ENCODE results near the gene DDN.

The DDN gene

DNA sequence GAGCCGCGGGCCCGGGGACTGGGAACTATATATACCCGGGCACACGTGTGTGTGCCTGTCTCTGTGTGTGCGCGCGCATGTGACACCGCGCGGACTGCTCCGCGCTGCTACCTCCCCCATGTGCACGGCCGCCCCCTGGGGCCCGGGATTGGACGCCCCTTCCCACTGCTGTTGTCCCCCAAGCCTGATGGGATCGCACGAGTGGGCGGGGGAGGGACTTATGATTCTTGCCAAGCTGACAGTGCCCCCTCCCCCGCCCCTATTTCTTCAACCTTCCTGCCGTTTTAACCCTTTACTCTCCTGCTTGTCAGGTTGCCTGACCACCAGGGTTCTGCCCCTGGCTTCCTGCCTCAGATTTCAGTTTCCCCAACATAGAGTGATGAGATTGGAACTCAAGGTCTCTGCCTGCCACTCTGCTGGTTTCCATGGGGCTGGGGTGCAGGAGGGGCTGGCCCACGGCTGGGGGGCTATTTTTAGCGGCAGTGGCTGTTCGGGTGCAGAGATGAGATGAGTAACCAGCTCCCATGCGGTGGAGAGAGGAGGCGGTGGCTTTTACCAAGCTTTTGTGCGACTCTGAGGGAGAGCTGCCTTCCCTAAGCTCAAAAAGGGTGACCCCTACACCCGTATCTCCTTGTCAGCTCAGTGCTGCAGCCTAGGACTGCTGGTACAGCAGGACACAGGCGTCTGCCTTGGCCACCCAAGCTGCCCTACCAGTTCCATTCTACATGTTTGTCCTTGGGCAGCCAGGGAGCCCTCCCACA is at the start of gene DDN:
DDN (minus strand) TSS at position 5 of the 761 bp plus-strand sequence. CDS start 88 bp downstream, outside the sequence.
- DNase-seq (ENCODE audit: low spot score): peak; percentile 58

DNA sequence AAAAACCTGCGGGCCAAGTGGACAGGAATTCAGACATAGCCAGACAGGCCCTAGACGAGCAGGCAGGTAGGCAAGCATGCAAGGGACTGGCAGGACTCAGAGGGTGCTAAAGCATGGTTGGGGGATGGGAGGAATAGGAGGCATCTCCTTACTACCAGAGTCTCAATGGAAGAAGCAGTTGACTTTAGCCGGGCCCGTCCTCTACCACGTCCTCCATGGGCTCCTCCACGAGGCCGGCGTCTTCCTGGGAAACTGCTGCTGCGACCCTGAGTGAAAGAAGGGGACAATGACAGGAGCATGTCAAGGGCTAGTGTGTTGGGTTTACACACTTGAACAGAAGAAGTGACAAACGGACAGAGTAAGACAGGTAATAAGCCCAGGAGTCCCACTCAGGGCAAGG is 49.8 kb upstream of the DDN start:
- DNase-seq (ENCODE audit: low spot score): no peak

DNA sequence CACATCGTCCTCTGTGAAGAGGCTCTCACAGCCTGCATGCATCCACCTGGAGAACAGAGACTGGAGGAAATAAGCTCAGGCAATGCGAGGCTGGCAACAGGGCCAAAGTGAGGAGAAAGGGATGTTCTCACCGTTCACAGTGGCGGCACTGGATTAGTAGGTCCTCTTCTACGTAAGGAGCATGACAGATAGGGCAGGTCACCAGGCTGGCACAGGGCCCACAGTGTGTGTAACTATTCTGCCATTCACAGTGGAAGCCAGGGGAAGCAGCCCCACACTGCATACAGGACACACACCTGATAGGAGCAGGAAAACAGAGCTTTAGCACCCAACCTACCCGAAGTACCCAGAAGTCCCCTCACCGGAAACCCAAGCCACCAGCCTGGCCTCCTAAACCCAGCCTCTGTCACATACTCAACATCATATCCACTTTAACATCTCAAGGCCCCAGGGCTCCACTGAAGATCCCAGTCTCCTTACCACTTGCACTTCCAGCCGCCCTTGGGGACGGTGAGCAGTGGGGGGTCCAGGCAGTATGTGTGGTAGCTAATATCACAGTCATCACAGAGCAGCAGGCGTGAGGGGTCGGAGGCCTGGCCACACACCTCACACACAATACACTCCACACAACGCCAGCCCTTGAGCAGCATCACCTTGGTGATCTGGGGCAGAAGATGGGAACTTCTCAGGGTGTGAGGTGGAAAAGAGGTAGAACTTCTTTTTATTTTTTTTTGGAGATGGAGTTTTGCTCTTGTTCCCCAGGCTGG is 47.1 kb upstream of the DDN start:
- DNase-seq (ENCODE audit: low spot score): no peak

DNA sequence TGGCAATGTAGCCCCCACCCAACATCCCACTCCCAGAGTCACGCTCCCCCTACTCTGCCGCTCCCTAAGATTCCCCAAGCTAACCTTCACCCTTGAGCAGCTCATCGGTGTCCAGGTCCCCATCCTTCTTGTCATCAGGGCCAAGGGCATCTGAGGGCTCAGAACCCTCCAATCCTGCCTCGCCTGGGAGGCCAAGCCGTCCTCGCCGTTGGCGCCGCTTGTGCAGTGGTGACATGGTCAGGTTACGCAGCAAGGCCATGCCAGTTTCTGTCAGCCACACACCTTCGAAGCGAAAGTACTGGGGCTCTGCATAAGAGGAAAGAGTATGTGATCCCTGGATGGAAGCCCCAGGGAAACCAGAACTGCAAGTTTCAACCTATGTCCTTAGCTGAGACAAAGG is 45.5 kb upstream of the DDN start:
- no peak for DNase-seq (ENCODE audit: low spot score)

DNA sequence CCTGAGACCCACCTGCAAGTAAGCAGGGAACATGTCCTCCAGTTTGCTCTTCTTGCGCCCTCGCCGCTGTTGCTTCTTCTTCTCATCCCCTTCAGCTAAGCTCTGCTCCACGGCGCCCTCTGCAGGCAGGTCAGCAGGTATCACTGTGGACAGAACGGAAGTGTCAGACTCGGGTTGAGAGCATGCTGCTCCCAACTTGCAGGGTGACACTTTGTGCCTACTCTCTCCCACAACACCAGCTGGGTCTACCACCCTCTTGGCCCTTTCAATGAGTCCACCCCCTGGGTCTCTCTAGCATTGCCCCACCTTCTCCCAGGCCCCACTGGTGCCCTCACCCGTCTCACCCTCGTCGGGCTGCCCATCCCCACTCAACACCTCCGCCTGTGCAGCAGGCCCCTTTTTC is 44.7 kb upstream of the DDN start:
- DNase-seq (ENCODE audit: low spot score): peak; percentile 69

DNA sequence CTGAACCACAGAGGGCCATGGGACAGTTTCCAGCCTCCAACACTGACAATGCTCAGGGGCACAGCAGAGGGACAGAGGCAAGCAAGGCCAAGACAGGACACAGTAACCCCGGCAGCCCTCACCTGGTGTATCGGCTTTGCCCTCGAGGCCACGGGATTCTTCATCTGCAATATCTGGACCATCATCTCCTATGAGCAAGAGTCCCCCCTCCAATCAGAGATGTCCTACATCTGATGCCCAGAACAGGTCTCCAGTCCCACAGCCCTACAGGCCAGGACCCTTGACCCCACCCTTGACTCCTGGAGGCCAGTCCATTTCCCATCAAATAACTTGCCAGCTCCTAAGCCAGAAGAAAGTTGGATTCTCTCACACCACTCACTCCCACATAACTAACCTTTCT is 44.1 kb upstream of the DDN start:
- DNase-seq (ENCODE audit: low spot score): no peak

DNA sequence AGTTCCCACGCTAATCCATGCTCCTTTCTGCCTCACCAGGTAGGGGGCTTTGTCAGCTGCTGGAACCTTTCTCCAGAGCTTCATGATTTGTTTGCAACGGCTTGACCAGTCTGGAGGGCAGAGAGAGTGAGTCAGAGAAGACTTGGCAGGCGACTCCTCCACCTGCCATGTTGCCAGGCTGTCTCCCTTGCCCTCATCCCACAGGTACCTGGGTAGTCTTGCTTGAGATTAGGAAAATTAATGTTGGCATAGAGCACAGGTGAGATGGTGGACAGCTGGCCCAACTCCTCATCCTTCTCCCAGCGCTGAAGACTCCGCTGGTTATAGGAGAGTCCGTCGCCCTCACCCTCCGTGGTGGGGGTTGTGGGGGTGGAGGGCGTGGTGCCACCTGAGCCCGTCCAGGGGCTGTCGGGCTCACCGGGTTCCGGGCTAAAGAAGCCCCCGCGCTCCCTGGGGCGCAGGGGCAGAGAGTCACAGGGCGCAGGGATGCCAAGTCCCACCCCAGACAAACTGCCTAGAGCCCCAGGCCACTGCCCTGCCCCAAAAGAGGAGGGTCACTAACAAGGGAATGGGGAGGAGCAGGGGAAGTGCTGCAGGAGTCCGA is 42.8 kb upstream of the DDN start:
- no peak for DNase-seq (ENCODE audit: low spot score)

DNA sequence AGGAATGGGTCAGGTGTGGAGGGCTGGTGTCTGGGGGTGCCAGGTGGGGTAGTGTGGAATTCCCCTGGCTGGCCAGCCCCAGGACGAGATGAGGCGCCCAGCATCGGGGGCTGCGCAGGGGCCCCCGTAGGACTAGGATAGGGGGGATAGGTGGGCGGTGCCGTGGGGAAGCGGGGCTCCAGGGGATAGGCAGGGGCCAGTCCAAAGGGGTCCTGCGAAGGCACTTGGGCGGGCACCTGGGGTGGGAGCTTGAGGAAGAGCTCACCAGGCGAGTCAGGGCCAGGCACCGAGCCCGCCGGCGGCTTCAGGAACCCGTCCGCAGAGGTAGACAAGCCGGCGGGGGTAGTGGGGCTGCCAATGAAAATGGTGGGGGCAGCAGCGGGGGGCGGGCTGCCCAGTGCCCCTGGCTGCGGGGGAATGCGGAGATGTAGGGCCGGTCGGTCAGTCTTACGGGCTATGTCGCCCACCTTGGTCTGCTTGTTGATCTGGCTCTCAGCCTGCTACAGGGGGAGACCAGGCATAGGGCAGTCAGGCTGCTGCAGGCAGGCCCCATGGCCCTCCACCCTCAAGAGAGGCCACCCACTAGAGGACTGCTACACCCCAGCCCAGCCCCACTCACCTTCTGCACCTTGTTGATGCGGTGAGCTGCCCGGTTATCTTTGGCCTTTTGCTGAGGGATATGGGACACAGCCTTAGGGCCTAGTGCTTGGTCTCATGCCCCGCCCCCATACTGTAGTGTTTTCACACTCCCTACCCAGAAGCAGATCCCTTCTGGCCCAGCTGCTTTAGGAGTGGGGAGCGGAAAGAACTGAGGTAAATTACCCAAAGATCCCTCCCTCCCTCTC is 42.1 kb upstream of the DDN start:
- DNase-seq (ENCODE audit: low spot score): no peak

DNA sequence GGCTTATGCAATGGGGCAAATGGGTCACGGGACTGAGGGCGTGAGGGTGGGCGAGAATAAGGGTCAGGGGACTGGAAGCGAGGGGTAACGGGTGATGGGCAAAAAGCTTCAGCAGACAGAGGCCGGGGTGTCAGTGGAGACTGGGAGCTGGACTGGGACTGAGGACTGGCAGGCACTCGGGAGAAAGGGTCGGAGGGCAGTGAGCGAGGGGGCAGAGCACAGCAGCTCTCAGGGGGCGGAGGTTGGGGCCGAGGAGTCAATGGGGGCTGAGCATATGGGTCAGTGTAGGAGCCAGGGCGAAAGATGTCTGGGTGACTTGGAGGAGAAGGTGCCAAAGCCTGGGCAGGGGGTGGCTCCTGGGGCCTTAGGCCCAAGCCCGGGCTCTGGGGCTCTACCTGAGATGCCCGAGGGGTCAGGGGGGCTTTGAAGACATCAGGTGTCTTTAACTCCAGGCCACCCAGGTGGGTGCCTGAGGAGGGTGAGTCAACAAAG is 41.2 kb upstream of the DDN start:
- DNase-seq (ENCODE audit: low spot score): no peak

DNA sequence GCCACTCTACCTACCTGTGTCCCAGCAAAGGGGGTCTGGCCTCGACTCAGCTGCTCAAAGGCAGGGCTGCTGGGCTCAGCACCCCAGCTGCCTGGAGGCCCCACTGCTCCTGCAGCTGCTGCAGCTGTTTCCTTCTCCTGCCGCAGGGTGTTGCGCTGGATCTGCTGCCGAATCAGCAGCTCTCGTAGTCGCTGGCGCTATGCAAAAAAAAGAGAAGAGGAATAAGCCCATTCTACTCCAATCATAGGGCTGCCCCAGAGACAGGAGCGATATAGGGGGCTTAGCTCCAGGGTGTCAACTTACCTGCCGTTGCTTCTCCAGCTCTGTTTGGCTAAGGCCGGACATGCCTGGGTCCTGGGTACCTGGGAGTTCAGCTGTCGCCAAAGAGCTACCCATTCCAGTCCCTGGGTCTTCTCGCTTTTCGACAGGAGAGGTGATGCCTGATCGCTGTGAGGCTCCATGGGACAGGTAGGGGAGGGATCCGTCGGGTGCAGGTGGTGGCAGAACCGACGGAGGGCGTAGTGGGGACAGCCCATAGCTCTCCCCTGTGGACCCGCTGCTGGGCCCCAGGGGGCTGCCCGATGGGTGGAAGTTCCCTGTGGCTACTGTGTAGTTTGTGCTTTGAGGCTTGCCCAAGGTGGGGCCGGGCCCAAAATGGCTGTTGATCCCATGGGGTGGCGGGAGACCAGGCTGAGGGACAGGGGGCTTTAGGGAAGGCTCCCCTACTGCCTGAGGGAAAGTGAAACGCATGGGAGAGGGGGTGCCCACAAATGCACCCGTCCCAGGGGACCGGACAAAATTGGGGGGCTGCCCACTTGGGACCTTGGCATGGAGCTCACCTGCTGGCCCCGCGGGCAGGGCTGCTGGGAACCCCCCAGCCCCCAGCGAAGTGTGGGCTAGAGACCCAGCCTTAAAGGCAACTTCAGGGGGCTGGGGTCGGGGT is 40.5 kb upstream of the DDN start:
- DNase-seq (ENCODE audit: low spot score): no peak

DNA sequence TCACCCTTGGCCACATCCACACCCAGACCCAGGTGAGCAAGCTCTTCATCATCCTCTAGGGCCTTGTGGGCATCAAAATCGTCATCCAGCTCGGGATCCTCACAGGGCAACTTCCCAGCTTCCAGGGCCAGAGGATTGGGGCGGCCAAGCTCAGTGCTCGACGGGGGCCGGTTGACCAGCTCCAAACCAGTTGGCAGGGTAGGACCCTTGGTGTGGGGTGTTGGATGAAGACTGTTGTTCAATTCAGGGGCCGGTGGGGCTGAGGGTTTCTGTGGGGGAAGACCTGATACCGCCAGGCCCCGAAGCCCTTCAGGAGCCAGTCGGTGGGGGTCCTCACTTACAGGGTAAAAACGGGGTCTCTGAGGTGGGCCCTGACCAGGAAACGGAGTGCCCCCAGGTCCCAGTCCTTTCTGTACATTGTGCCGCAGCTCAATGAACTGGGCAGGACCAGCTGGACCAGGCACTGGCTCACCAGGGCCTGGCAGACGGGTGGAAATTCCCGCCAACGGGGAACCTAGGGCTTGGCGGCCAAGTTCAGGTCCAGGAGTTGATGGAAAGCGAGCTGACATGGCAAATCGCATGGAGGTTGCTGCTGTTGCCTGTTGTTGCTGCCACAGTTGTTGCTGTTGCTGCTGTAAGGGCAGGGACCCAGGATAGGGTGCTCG is 39.2 kb upstream of the DDN start:
- no peak for DNase-seq (ENCODE audit: low spot score)

DNA sequence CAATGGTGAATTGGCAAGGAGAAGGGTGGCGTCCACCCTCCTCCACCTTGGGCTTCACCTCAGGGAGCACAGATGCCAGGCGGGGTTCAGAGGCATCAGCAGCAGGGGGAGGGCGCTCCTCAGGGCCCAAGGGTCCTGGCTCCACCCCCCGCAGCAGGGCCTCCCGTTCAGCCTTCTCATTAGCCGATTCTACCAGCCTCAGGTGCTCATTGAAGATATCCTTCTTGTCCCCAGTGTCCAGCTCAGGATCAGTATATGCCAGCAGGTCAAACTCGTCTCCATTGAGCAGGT is 38.7 kb upstream of the DDN start:
- DNase-seq (ENCODE audit: low spot score): no peak

DNA sequence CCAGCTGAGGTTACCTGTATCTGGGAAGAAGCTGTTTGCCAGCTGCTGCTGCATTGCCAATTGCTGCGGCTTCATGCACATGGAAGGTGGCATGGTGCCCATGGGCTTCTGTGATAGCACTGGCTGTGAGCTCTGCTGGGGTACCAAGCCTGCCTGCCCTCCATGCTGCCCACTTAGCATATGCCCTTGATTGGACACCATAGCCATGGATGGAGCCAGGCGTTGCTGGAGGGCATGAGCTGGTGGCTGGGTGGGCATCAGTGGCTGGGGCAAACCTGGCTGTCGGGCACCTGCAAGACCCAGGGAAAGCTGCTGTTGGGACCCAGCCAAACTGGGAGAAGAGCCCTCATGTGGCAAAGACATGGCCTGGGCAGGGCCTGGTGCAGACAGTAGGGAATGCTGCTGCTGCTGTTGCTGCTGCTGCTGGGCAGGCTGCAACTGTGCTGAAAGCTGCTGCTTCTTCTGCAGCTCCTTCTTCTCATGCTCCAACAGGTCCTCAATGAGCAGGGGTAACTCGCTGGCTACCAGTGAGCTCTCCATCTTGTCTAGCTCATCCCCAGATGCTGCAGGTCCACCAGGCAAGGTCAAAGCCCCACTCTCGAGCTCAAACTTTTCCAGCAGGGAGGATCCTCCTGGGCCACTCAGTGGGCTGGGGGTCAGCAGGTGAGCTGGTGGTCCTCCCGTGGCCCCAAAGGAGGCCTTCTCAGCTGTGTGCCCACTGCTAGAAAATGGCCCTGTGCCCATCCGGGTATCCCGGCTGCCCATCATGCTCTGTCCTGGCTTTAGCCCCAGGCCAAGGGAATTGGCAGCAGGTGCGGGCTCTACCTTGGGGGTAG is 38.2 kb upstream of the DDN start:
- no peak for DNase-seq (ENCODE audit: low spot score)

DNA sequence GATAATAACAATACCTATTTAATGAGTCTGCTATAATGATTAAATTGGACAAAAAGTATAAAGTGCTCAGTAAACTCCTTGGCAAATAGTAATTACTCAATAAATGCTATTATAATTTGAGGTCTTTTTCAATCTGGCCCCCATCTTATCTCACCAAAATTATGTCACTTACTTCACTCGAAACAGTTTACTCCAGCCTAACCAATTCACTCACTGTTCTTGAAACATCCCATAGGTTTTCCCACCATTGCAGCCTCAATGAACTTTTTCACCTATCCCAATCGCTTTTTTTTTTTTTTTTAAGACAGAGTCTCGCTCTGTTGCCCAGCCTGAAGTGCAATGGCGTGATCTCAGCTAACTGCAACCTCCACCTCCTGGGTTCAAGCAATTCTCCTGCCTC is 36.9 kb upstream of the DDN start:
- DNase-seq (ENCODE audit: low spot score): no peak

DNA sequence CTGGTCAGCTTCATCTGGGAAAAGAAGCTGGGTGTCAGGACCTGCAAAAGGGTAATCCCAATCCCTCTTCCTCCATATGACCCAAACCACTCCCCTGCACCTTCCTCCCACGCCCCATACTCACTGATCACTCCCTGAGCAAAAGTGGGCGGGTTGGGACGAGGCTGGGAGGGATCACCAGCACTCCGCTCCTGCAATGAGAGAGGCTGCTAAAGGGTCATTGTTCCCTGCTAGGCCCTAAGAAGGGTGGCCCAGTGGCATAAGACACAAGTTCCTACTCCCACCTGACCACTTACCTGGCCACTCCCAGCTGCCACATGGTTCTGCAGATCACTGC is 35.1 kb upstream of the DDN start:
- no peak for DNase-seq (ENCODE audit: low spot score)

DNA sequence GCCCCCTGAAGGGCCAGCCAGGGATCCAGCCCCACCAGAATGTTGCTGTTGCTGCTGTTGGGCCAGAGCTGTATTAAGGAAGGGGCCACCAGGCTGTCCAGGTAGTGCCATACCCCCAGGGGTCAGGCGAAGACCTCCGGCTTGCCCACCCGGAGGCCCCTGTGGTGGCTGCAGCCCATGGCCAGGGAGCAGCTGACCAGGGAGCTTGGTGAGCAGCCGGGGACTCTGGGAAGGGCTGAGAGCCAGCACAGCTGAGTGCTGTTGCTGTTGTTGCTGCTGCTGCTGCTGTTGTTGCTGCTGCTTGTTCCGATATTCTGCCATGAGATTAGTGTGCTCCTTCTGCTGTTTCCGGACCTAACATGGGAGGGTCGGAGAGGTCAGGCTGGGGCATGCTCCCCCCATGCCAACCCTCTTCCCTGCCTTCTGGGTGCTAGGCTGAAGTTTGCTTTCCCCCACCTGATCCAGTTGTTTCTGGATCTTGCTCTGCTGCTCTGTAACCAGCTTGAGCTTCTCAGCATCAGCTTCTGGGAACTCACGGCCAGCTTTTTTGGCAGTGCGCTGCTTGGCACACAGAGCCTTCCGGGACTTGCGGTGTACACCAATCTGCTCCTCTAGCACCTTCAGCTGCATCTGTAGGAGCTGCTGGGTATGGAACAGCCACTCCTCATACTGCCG is 34.6 kb upstream of the DDN start:
- no peak for DNase-seq (ENCODE audit: low spot score)

DNA sequence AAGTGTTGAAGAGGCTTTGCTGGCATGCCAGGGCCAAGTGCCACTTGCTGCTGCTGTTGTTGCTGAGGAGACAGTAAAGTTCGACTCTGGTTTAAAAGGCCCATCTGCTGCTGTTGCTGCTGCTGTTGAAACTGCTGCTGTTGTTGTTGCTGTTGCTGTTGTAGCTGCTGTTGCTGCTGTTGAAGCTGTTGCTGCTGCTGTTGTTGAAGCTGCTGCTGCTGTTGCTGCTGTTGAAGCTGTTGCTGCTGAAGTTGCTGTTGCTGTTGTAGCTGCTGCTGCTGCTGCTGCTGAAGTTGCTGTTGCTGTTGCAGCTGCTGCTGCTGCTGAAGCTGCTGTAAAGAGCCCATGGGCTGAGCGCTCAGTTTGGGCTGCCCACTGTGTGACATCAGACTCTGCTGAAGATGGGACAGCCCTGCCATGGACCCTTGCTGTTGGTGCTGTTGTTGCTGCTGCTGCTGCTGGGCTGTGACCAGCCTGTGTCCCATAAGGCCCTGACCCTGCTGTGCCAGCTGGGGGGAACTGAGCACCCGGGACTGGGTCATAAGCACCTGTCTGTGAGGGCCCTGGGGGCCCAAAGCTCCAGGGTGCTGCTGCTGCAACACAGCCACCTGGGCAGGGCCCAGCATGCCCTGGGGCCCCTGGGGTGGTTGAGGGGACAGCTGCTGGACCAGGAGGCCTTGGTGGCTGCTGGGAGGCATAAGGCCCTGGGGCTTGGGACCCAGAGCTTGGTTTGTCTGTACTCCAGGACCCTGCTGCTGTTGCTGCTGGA is 33.7 kb upstream of the DDN start:
- DNase-seq (ENCODE audit: low spot score): no peak

DNA sequence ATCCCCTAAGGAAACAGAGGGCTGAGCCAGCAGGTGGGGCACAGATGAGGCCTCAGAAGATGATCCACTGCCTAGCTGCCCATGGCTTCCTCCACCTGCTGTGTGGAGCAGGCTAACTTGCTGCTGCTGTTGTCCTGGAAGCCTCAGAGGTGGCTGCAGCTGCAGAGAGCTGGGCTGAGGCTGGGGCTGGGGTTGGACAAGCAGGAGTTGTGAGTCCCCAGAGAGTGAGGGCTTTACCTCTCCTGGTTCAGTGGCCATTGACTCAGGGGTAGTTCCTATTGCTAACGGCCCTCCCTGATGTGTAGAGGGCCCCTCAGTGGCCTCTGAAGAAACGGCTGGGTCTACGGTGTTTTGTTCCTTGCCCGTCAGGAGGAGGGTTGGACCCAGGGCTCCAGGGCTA is 33.1 kb upstream of the DDN start:
- DNase-seq (ENCODE audit: low spot score): no peak

All from AG08395 (cell line).